NCI-H1417 (cell line): Measurements from ENCODE around the gene RAF1.
"Not testable (repeated sequence)": the region's sequence is repeated elsewhere in the genome, so short reads cannot be mapped to it uniquely, and the experiment has no call there.

Source experiments
- DNase-seq, 3 experiments: peaks; one replicate each; lab custom pipeline; 2025; lab: John Stamatoyannopoulos, UW

The RAF1 gene

GRCh38 chr3:12559520-12559919 is 104.4 kb downstream of the RAF1 start:
- no peak for DNase-seq

DNA sequence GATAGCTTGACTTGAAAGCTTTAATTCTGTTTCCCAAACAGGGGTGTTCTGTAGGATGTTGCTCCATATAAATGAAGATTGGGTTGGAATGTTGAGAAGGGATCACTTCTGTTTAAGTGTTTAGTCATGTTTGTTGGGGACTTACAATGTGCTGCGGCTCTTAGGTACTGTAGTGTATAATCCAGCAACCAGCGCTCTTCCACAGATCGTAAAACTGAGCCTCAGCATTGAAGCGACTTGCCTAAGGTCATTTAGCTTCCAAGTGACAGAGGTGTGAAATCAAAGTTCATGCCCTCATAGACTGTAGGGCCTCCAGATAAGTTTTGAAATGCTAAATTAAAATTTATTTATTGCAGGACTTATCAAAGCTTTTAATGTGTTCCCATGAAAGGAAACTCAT is 105.2 kb downstream of the RAF1 start:
- no peak for DNase-seq

DNA sequence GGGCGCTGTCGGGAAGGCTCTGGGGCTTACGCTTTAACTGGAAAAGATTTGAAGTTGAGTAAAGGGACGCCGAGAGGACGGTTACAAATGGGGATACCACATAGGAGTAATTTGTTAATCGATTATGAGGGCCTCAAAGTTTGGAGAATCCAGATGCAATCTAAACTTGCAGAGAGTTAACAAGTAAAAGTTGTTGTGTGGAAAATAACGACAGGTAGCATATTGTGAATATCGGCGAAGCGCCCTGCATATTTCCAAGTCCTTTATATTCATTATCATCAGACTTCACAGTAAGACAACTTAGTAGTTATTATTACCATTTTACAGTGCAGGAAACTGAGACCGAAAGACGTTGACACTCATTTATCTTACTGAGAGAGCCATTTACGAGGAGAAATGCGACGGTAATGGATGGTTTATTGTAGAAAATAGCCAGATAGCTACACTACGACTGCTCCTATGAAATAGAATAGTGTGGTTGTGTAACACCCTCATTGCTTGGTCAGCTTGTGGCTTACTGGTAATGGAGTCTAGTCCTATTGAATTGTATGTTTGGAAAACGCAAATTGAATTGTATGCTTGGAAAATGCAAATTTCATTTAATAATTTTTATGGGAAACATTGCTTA is 106.3 kb downstream of the RAF1 start:
- DNase-seq: no peak

DNA sequence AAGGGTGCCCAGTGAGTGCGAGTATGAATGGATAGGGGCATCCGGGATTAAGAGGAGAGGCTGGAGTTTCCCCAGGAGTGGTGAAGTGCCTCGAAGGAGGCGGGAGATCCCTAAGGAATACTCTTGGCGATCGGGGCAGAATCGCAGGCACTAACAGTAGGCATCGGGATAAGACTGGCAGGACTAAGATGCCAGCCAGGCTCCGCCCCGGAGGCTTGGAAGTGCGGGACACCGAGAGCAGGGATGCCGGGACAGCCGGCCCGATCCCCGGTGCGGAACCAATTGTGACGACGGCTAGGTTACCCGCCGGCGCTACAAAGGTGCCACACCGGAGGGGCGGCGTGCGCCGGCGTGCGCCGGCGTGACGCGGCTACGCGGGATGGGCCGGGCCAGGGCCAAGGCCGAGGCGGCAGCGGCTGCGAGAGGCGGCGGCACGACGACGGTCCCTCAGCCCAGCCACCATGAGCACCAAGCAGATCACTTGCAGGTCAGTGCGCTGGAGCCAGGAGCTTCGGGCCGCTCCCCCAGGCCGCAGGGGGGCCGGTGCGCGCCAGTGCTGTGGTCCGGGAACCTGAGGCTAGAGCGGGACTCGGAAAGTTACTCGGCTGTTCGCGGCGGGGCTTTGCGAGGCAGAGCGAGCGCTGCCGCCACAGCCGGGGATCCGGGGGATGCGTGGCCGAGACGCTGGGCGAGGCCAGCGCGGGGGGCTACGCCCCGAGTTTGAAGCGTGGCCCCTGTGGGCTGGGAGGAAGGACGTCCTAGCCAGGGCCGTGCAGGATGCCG is 107.0 kb downstream of the RAF1 start, which contains the start of gene MKRN2:
Gene MKRN2, plus strand, starts transcription at position 398 of the 783 bp plus-strand sequence. Its CDS starts 64 bp downstream, at position 462.
- DNase-seq: peak; percentile 82 to 85 (median 84)

DNA sequence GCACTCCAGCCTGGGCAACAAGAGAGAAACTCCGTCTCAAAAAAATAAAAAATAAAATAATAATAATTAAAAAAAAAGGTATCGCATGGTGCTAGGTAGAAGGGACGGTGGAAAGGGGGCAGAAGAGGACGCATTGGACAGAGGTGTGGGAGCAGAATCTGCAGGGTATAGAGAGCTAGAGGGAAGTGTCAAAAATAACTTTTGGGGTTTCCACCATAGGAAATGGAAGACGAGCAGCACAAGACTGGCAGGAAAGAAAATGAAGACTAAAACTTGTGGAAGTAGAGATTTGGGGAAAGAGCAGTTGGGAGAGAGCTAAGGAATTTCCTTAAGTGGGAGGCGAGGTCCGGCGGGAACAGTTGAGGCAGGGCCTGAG is 107.6 kb downstream of the RAF1 start:
- no peak for DNase-seq

- DNase-seq: no peak
Measured at GRCh38 chr3:12553921-12554391, 110.0 kb downstream of the RAF1 start.

GRCh38 chr3:12549971-12550760 is 113.8 kb downstream of the RAF1 start:
- DNase-seq: no peak

GRCh38 chr3:12545473-12545791 is 118.5 kb downstream of the RAF1 start, which contains the start of gene MKRN2OS:
MKRN2OS (minus strand) TSS chr3:12545499; CDS start chr3:12545464, 35 bp downstream.
- DNase-seq: no peak

- no peak for DNase-seq
Measured at GRCh38 chr3:12544652-12545472, 119.1 kb downstream of the RAF1 start.

DNA sequence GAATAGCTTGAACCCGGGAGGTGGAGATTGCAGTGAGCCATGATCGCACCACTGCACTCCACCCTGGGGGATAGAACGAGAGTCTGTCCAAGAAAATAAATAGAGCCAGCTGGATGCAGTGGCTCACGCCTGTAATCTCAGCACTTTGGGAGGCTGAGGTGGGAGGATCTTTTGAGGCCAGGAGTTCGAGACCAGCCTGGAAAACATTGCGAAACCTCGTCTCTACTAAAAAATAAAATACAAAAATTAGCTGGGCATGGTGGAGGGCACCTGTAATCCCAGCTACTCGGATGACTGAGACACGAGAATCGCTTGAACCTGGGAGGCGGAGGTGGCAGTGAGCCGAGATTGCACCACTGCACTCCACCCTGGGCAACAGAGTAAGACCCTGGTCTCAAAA is 120.4 kb downstream of the RAF1 start:
- DNase-seq: not testable (repeated sequence)

DNA sequence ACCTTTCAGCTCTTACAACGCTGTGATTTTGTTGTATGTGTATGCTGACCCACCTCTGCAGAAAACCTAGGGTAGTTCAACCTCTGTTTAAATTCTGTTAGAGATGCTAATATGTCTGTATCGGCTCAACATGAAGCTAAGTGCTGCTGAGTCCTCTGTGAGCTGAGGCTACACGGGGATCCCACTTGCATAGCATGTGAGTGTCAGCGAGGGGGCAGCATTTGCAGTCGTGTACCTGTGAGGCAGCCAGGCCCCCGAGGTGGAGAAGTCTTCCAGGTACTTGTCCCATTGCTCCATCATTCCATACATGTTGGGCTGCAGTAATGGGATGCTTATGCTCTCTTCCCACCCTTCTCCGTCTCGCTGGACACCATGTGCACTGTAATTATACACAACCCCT is 122.3 kb downstream of the RAF1 start:
- DNase-seq: no peak

DNA sequence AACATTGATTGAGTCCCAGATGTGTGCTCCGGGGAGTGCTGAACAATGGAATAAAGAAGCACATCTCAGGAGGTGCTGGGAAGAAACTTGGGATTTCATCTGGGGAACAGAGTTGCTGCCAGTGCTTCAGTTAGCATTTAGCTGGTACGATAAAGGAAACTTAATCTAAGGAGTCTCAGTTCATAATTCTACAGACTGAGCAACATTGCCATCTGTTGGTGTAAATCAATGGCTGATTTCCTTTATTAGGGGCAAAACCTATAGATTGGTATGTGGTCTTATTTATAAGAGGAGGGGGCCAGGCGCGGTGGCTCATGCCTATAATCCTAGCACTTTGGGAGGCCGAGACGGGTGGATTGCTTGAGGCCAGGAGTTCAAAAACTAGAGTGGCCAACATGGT is 127.5 kb downstream of the RAF1 start:
- DNase-seq: no peak
